GM19238 (cell line): ENCODE measurements around the gene RABL6.
"Not testable (repeated sequence)": the region's sequence is repeated elsewhere in the genome, so short reads cannot be mapped to it uniquely, and the experiment has no call there.

Experiments
- DNase-seq: peaks from one replicate; pipeline ENCODE4 v3.0.0; 2011; ENCODE audit warnings: low spot score; ENCODE audit not compliant: insufficient read length

The RABL6 gene

DNA sequence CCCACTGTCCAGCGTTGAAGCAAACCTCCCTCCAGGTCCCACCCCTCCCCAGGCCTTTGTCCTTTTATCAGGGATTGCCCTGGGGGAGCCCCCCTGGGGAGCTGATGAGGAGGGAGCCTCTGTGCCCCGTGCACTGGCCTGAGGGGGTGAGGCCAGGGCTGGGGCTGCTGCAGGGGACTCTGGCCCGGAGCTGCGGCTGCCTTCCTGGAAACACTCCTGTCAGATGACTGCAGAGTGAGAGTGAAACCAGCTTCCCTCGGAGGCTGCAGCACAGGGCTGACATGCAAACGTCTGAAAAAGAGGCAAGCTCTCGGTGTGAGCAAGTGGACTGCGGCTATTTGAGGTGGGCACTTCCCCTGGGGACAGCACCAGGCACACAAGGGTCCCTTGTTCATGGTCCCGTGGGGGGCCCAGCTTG, 74.0 kb downstream of the RABL6 start:
- DNase-seq = peak; percentile 77

- peak; percentile 82 for DNase-seq
Observed at GRCh38 chr9:136882109-136882946, 74.6 kb downstream of the RABL6 start.

DNA sequence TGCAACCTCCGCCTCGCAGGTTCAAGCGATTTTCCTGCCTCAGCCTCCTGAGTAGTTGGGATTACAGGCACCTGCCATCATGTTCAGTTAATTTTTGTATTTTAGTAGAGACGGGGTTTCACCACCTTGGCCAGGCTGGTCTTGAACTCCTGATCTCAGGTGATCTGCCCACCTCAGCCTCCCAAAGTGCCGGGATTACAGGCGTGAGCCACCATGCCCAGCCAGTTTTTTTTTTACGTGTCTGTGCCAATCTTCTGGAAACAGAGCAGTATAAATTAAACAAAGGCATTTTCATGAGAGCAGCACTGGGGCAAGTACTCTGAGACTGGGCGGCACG, 75.2 kb downstream of the RABL6 start:
- not testable (repeated sequence) for DNase-seq

DNA sequence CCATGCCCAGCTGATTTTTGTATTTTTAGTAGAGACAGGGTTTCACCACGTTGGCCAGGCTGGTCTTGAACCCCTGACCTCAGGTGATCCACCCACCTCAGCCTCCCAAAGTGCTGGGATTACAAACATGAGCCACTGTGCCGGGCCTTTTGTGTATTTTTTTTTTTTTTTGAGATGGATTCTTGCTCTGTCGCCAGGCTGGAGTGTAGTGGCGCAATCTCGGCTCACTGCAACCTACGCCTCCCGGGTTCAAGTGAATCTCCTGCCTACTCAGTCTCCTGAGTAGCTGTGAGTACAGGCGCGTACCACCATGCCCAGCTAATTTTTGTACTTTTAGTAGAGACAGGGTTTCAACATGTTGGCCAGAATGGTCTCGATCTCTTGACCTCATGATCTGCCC, 75.9 kb downstream of the RABL6 start:
- DNase-seq = not testable (repeated sequence)

DNA sequence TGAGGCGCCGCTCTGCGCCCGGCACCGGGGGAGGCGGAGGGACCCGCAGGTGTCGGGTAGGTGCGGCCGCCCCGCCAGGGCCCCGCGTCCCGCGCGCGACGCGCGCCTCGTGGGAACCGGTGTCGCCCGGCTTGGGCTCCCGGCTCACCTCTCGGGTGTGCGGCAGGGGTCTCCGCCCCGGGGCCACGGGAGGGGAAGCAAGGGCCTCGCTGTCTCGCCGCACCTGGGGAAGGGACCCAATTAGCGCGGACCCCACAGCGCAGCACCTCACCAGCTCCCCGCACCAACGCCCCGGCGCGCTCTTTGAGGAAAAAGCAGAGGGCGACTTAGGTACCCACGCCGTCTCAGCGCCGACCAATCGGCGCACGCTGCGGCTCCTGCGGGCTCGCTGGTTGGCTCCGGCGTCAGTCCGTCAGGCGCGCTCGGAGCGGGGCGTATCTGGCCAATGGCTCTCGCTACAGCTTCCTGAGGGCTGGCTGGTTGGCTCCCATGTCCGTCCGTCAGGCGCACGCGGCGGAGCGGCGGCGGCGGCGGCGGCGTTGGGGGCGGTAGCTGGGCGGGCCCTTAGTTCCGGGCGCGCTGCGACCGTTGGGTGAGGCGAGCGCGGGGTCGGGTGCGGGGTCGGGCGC, 78.3 kb downstream of the RABL6 start, which contains the start of gene TRAF2:
Gene TRAF2, plus strand, starts transcription at position 567 of the 629 bp plus-strand sequence. CDS start 12,225 bp downstream, outside the sequence.
- peak; percentile 100 for DNase-seq

DNA sequence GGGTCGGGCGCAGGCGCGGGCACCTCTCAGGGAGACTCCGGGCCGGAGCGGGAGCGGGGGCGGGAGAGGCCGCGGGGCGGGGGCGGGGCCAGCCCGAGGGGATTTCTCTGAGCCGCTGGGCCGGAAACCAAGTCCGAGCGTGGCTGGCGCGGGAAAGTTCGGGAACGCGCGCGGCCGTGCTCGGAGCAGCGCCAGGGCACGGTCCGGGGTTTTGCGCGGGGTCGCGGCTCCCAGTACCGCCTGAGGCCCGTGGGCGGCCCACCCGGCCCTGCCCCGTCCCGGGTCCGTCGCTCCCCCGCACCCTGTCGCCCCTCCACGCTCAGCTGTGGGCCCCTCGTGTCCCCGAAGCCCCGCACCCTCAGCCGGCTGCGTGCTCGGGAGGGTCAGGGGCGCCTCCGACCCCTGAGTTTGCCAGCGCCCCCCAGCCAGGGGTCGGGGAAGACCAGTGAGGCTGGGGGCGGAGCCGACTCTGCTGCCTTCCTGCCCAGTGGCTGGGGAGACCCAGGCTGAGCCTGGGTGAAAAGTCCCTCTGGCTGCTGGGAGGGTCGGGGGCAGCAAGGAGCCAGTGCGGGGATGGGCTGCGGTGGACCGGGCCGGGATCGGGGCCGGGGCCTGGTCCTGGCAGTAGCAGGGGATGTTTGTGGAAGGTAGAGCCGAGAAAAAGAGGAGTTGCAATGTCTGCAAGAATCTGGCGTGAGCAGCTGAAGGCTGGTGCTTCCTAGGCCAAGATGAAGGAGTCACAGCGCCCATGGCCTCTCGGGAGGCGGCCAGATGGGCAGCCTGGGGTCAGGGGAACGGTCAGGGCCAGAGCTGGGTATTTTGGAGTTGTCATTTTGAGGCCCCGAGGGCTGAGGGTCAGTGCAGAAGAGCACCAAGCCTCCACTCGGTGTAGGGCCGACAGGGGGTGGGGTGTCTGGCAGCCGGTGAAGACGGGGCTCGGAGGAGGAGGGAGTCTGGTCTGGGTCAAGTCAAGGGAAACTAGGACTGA, 79.2 kb downstream of the RABL6 start:
- DNase-seq = peak; percentile 85

DNA sequence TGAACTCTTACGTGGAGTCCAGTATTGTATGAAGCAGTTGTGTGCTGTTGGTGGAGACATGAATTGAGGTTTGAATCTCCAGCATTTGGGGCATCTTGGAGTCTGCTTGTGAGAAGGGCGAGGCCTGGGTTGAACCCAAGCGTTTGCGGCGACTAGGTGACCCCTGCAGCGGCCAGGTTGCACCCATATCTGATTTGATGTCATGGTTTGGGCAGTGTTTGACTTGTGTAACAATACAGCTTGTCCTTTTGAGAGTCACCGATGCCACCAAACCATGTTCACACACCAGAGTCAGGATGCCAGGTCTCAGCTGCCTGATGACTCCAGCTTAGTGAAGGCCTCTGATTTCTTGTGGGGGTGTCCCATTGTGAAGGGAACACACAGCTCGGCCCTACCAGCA, 80.7 kb downstream of the RABL6 start:
- DNase-seq = no peak

- no peak for DNase-seq
Observed at GRCh38 chr9:136889858-136890257, 82.1 kb downstream of the RABL6 start.

DNA sequence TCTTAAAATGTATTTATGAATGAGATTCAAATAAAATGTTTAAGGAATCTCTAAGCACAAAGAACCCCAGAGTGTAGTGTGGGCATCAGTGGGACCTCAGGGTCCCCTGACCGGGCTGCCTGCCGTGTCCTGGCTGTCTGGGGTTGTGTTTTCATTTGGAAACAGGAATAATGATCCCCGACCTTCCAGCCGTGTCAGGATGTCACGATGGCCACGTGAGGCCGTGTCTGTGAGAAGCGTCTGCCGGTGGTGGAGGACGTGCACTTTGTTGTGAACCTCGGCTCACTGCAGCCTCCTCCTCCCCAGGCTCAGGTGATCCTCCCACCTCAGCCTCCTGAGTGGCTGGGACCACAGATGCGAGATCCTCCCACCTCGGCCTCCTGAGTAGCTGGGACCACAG, 82.9 kb downstream of the RABL6 start:
- no peak for DNase-seq
